AG10803 (cell line): ENCODE data around the gene NLRX1.
"Not testable (repeated sequence)": the region's sequence is repeated elsewhere in the genome, so short reads cannot be mapped to it uniquely, and the experiment has no call there.

Source experiments
- DNase-seq: peaks from one replicate; pipeline ENCODE4 v3.0.0; 2010; ENCODE audit warnings: low read depth
- H3K4me3 ChIP-seq: 2 replicates; pipeline ENCODE4 v1.5.1; 2011; ENCODE audit warnings: mild to moderate bottlenecking, low read length, control low read depth
- TF ChIP-seq, protein P1 (sequence below): conservative IDR thresholded peaks from 2 replicates; pipeline ENCODE4 v1.5.1; 2011; ENCODE audit warnings: mild to moderate bottlenecking, low read length, control low read depth, inconsistent platforms

The NLRX1 gene

DNA sequence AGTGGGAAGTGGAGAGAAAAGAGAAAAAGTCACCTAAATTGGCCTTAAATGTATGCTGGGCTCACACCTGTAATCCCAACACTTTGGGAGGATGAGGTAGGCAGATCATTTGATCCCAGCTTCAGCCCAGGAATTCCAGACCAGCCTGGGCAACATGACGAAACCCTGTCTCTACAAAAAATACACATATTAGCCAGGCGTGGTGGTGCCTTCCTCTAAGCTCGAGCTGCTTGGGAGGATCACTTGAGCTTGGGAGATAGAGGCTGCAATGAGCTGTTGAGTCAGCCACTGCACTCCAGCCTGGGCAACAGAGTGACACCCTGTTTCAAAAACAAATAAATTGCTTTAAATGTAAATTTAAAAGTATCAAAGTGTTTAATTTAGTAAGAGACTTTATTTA, 41.5 kb downstream of the NLRX1 start:
- H3K4me3 ChIP-seq = no peak overlapping the region
- TF ChIP-seq, protein P1, sequence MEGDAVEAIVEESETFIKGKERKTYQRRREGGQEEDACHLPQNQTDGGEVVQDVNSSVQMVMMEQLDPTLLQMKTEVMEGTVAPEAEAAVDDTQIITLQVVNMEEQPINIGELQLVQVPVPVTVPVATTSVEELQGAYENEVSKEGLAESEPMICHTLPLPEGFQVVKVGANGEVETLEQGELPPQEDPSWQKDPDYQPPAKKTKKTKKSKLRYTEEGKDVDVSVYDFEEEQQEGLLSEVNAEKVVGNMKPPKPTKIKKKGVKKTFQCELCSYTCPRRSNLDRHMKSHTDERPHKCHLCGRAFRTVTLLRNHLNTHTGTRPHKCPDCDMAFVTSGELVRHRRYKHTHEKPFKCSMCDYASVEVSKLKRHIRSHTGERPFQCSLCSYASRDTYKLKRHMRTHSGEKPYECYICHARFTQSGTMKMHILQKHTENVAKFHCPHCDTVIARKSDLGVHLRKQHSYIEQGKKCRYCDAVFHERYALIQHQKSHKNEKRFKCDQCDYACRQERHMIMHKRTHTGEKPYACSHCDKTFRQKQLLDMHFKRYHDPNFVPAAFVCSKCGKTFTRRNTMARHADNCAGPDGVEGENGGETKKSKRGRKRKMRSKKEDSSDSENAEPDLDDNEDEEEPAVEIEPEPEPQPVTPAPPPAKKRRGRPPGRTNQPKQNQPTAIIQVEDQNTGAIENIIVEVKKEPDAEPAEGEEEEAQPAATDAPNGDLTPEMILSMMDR = no peak
- DNase-seq = no peak

DNA sequence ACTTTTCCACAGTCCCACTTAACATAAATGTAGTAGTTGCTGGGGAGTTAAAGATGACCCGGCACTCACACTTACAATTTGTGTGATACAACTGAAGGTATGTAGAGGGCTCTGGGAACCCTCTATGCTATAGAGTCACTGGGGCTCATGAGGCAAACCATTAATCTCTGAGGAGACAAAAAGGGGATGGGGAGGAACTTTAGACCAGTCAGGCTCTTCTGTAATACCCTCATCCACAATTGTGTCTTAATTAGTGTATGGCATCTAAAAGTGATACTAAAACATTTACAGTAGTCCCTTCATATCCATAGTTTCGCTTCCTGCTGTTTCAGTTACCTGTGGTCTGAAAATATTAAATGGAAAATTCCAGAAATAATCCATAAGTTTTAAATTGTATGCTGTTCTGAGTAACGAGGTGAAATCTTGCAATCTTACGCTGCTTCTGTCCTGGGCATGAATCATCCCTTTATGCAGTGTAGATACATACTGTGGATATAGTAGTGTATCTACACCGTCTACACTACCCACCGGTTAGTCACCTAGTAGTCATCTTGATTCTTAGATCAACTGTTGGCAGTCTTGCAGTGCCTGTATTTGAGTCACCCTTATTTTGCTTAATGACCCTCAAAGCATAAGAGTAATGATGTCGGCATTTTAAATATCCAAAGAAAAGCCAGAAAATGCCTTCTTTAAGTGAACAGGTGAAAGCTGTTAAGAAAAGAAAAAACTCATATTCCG, 49.8 kb downstream of the NLRX1 start:
- TF ChIP-seq, protein P1 = no peak
- DNase-seq = peak; percentile 91
- no peak overlapping the region for H3K4me3 ChIP-seq

DNA sequence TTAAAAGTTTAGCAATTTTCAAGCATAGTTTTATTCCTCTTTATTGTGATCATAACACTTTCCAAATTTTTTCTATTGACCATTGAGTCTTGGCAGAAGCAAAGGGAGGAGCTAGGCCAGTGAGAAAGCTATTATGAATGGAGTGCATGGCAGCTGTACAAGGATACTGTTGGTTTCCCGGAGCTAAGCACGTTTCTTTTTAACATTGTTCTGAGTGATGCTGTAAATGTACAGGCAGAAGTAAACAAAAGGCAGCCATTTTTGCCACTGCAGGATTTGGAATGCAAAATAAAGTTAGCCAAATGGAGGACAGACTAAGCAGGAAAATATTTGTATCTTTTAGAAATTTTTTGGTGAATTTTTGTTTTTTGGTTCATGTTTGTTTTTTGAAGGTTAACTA, 53.8 kb downstream of the NLRX1 start:
- peak; percentile 73 for DNase-seq

DNA sequence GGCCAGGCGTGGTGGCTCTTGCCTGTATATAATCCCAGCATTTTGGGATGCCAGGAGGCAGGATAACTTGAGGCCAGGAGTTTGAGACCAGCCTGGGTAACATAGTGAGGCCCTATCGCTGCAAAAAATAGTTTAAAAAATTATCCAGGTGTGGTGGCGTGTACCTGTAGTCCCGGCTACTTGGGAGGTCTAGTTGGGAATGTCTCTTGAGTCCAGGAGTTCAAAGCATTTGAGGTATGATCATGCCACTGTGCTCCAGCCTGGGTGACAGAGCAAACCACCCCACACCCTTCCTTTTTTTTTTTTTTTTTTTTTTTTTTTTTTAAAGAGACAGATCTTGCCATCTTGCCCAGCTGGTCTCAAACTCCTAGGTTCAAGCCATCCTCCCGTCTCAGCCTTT, 54.4 kb downstream of the NLRX1 start:
- TF ChIP-seq, protein P1 = no peak

More for the DNA sequence above, 53.8 kb downstream of the NLRX1 start:
- no peak overlapping the region for H3K4me3 ChIP-seq
- TF ChIP-seq, protein P1 = no peak

DNA sequence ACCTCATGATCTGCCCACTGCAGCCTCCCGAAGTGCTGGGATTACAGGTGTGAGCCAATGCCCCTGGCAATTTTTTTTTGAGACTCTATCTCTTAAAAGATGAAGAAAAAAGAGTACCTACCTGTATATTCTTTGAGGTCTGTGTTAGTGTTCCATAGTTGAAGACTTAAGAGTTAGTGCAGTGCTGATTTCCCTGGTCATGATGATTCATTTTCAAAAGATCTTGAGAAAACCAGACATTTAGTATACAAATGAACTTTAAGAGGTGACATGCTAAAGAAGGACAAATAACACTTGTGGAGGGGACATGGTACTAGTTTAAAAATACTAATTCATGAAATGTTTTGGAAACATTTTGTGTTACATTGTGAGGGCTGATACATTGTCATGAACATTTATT, 55.3 kb downstream of the NLRX1 start:
- H3K4me3 ChIP-seq = no peak overlapping the region
- TF ChIP-seq, protein P1 = no peak
- peak; percentile 8 for DNase-seq

More for the DNA sequence above, 54.4 kb downstream of the NLRX1 start:
- H3K4me3 ChIP-seq = no peak overlapping the region
- no peak for DNase-seq

DNA sequence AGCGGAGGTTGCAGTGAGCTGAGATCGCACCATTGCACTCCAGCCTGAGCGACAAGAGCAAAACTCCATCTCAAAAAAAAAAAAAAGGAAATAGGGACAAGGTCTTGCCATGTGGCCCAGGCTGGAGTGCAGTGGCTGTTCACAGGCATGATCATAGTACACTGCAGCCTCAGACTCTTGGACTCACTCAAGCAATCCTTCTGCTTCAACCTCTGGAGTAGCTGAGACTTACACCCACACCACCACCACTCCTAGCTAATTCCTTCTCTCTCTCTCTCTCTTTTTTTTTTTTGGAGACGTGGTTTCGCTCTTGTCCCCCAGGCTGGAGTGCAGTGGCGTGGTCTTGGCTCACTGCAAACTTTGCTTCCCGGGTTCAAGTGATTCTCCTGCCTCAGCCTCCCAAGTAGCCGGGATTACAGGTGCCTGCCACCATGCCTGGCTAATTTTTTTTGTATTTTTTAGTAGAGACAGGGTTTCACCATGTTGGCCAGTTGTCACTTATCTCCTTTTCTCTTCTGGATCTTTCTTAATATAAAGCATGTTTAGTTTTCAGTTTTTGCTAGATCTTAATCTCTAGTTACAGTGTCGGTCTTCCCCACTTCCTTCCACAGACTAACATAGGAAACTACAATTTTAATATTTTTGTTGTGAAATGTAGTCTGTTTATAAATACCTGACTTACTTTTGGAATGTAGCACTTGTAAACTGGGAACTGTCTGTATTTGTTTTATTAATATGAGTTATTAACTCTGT, 60.2 kb downstream of the NLRX1 start:
- not testable (repeated sequence) for DNase-seq

DNA sequence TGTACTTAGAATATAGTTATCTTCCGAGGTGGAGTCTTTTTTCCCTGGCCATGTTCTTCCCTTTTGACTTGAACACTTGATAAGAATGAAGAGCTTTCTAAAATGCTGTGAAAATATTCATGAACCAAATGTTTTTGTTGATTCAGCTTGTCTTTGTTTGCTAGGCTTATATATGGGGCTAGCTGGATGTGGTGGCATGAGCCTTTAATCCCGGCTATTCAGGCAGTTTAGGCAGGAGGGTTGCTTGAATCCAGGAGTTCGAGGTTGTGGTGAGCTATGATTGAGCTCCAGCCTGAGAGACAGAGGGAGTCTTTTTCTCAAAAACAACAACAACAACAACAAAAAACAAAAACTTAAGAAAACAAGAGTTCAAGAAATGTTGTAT, 60.8 kb downstream of the NLRX1 start:
- TF ChIP-seq, protein P1 = no peak
- H3K4me3 ChIP-seq = no peak overlapping the region
- DNase-seq = no peak

More for the DNA sequence above, 60.2 kb downstream of the NLRX1 start:
- H3K4me3 ChIP-seq = not testable (repeated sequence)
